IMR-90 (cell line): ENCODE measurements around the gene PPP1R14B. TPM values are rescaled to one million over a fixed set of nuclear protein-coding genes. Genes with fewer than 3 reads are reported as not detected.

Source experiments
- ATAC-seq: fragments of 200-7000 bp; cut with Tn5 transposase; 2 replicates; pipeline ENCODE4 v1.9.1; 2020; ENCODE audit warnings: low read depth, mild to moderate bottlenecking, moderate library complexity
- BruUV-seq: library from RNA; stranded (reverse); fragments of 400-500 nt; replicated peaks from 2 replicates; lab custom pipeline; 2021; lab: Mats Ljungman, UMichigan
- CTCF ChIA-PET: fragments of 300-600 bp; formaldehyde crosslinking; extraction: SDS; loops from one replicate; lab custom pipeline; 2021; ENCODE audit warnings: antibody characterized with exemption; lab: Yijun Ruan, JAX
- POLR2A ChIA-PET: fragments of 300-600 bp; sonication (Branson Sonifier 250); formaldehyde crosslinking; loops from one replicate; lab custom pipeline; 2022; ENCODE audit warnings: antibody characterized with exemption; ENCODE audit not compliant: unreplicated experiment; lab: Charles Lee
- DNase-seq: peaks from one replicate; pipeline ENCODE4 v3.0.0; 2013
- H2AFZ ChIP-seq: replicated peaks from 2 replicates; pipeline ENCODE3; 2013; ENCODE audit warnings: low read length, mild to moderate bottlenecking; ENCODE audit not compliant: poor library complexity
- H2AK5ac ChIP-seq: 2 replicates; pipeline ENCODE4 v1.6.1; 2013; ENCODE audit warnings: low read depth, low read length, inconsistent platforms
- H2AK9ac ChIP-seq: replicated peaks from 2 replicates; pipeline ENCODE3; 2013; ENCODE audit warnings: mild to moderate bottlenecking, low read depth, low read length, moderate library complexity; ENCODE audit not compliant: poor library complexity
- H2BK120ac ChIP-seq: 2 replicates; pipeline ENCODE4 v1.6.1; 2013; ENCODE audit warnings: low read depth, low read length, inconsistent platforms
- H2BK15ac ChIP-seq: 3 replicates; pipeline ENCODE4 v1.6.1; 2013; ENCODE audit warnings: low read depth, low read length, inconsistent platforms
- H2BK20ac ChIP-seq: 2 replicates; pipeline ENCODE4 v1.6.1; 2013; ENCODE audit warnings: low read depth, mild to moderate bottlenecking, inconsistent platforms, low read length, moderate library complexity
- H2BK5ac ChIP-seq: 2 replicates; pipeline ENCODE4 v1.6.1; 2013; ENCODE audit warnings: mild to moderate bottlenecking, low read depth, low read length, inconsistent platforms; ENCODE audit not compliant: poor library complexity, severe bottlenecking
- H3K14ac ChIP-seq: replicated peaks from 2 replicates; pipeline ENCODE4 v1.6.1; 2013; ENCODE audit warnings: low read depth, low read length, inconsistent platforms
- H3K18ac ChIP-seq: 2 replicates; pipeline ENCODE4 v1.6.1; 2013; ENCODE audit warnings: low read depth, low read length, control low read depth
- H3K23ac ChIP-seq: 2 replicates; pipeline ENCODE4 v1.6.1; 2013; ENCODE audit warnings: low read depth, low read length, inconsistent platforms
- H3K27ac ChIP-seq: 2 replicates; pipeline ENCODE4 v1.5.1; 2013; ENCODE audit warnings: mild to moderate bottlenecking, control low read depth, low read length; ENCODE audit not compliant: insufficient read depth
- H3K27me3 ChIP-seq: 2 replicates; pipeline ENCODE4 v1.6.1; 2013; ENCODE audit warnings: low read length; ENCODE audit not compliant: control insufficient read depth, insufficient read depth
- H3K36me3 ChIP-seq: 2 replicates; pipeline ENCODE4 v1.6.1; 2013; ENCODE audit warnings: low read length, mixed read lengths; ENCODE audit not compliant: control insufficient read depth, insufficient read depth
- H3K4ac ChIP-seq: 2 replicates; pipeline ENCODE4 v1.6.1; 2013; ENCODE audit warnings: low read depth, low read length, inconsistent platforms
- H3K4me1 ChIP-seq: 2 replicates; pipeline ENCODE4 v1.6.1; 2013; ENCODE audit warnings: low read length, mixed read lengths; ENCODE audit not compliant: control insufficient read depth, insufficient read depth
- H3K4me2 ChIP-seq: 2 replicates; pipeline ENCODE4 v1.6.1; 2013; ENCODE audit warnings: low read depth, mild to moderate bottlenecking, control low read depth, low read length, moderate library complexity
- H3K4me3 ChIP-seq: 2 replicates; pipeline ENCODE4 v1.5.1; 2013; ENCODE audit warnings: low read depth, mild to moderate bottlenecking, control low read depth, low read length, moderate library complexity; ENCODE audit not compliant: insufficient read depth
- H3K56ac ChIP-seq: 2 replicates; pipeline ENCODE4 v1.6.1; 2013; ENCODE audit warnings: low read length, inconsistent platforms; ENCODE audit not compliant: insufficient read depth; ENCODE audit errors: extremely low read depth
- H3K79me1 ChIP-seq, 2 experiments: 2 replicates each; pipeline ENCODE4 v1.6.1; 2013; ENCODE audit warnings: low read length in 2 of 2, inconsistent platforms in 1 of 2, low read depth in 1 of 2
- H3K9ac ChIP-seq: 2 replicates; pipeline ENCODE4 v1.6.1; 2013; ENCODE audit warnings: low read depth, low read length, control low read depth
- H3K9me1 ChIP-seq: 2 replicates; pipeline ENCODE4 v1.6.1; 2013; ENCODE audit warnings: low read length, inconsistent platforms; ENCODE audit not compliant: insufficient read depth
- H3K9me3 ChIP-seq: 2 replicates; pipeline ENCODE4 v1.6.1; 2013; ENCODE audit warnings: low read length; ENCODE audit not compliant: control insufficient read depth, insufficient read depth
- H4K20me1 ChIP-seq: 2 replicates; pipeline ENCODE4 v1.6.1; 2013; ENCODE audit warnings: low read length, inconsistent platforms; ENCODE audit not compliant: insufficient read depth
- H4K5ac ChIP-seq: 2 replicates; pipeline ENCODE4 v1.6.1; 2013; ENCODE audit warnings: mild to moderate bottlenecking, low read depth, low read length, control low read depth
- H4K8ac ChIP-seq, 2 experiments: 2 replicates each; pipeline ENCODE4 v1.6.1; 2013; ENCODE audit warnings: low read depth in 2 of 2, low read length in 2 of 2, control low read depth in 1 of 2, inconsistent platforms in 1 of 2
- H4K91ac ChIP-seq: 2 replicates; pipeline ENCODE4 v1.6.1; 2013; ENCODE audit warnings: low read depth, low read length, inconsistent platforms; ENCODE audit not compliant: insufficient read depth
- BHLHE40 ChIP-seq: fragments of 150-350 bp; IDR thresholded peaks from 2 replicates; pipeline ENCODE4 v1.6.1; 2016; ENCODE audit warnings: mild to moderate bottlenecking, low read depth, low read length
- CHD1 ChIP-seq: IDR thresholded peaks from 2 replicates; pipeline ENCODE4 v1.6.1; 2012; ENCODE audit warnings: low read depth, low read length, improper control_type of control experiment
- MXI1 ChIP-seq: IDR thresholded peaks from 2 replicates; pipeline ENCODE4 v1.6.1; 2012; ENCODE audit warnings: low read depth, mild to moderate bottlenecking, low read length, moderate library complexity, borderline replicate concordance
- NFE2L2 ChIP-seq: fragments of 150-350 bp; IDR thresholded peaks from 2 replicates; pipeline ENCODE4 v1.6.1; 2016; ENCODE audit warnings: low read depth, mild to moderate bottlenecking, low read length
- POLR2A ChIP-seq: IDR thresholded peaks from 2 replicates; pipeline ENCODE4 v1.6.1; 2012; ENCODE audit warnings: mild to moderate bottlenecking, low read depth, low read length
- SMC3 ChIP-seq: fragments of 150-350 bp; IDR thresholded peaks from 2 replicates; pipeline ENCODE4 v1.6.1; 2016; ENCODE audit warnings: low read depth, mild to moderate bottlenecking, antibody characterized with exemption, low read length, moderate library complexity
- WGBS, 2 experiments: methylation state at CpG; one replicate each; pipeline versions ENCODE4 v1.1.5 to v1.1.7; 2013; ENCODE audit warnings: missing lambda C conversion rate in 2 of 2; ENCODE audit not compliant: insufficient read length in 1 of 2; ENCODE audit errors: extremely low coverage in 2 of 2; 5-methylcytosine and 5-hydroxymethylcytosine counted together
- dilution Hi-C: fragments of 300-500 bp; cut with HindIII; formaldehyde crosslinking; loops from one replicate; pipeline ENCODE4 v1.14.3; 2018; ENCODE audit warnings: low sequenced_read_pairs; ENCODE audit not compliant: unreplicated experiment
- in situ Hi-C: fragments of 300-500 bp; cut with MboI; formaldehyde crosslinking; loops from 3 replicates; pipeline ENCODE4 v1.14.3; 2019; ENCODE audit warnings: low sequenced_read_pairs, inconsistent platforms, mixed read lengths
- intact Hi-C: fragments of 100-400 bp; cut with micrococcal nuclease; formaldehyde crosslinking; loops from 2 replicates; pipeline ENCODE4 v1.10.0; 2022
- polyA plus RNA-seq, 3 experiments: library from polyadenylated mRNA; depleted of rRNA; stranded (reverse); fragments of >200 nt; gene quantifications; 2 replicates each; pipeline ENCODE4 v1.2.3, GENCODE V29; 2012; ENCODE audit warnings: low replicate concordance in 1 of 3
- total RNA-seq: library from RNA; depleted of rRNA; stranded (reverse); fragments of >200 nt; gene quantifications from 2 replicates; pipeline ENCODE4 v1.2.3, GENCODE V29; 2012
- TF ChIP-seq, protein P1 (sequence below): fragments of 150-350 bp; IDR thresholded peaks from 2 replicates; pipeline ENCODE4 v1.6.1; 2017; ENCODE audit warnings: mild to moderate bottlenecking, antibody characterized with exemption, low read length, low read depth

The PPP1R14B gene
- total and polyA plus RNA-seq, 2 of the 4 experiments (the other 2 are of a cell fraction), result 176 to 257 TPM

DNA sequence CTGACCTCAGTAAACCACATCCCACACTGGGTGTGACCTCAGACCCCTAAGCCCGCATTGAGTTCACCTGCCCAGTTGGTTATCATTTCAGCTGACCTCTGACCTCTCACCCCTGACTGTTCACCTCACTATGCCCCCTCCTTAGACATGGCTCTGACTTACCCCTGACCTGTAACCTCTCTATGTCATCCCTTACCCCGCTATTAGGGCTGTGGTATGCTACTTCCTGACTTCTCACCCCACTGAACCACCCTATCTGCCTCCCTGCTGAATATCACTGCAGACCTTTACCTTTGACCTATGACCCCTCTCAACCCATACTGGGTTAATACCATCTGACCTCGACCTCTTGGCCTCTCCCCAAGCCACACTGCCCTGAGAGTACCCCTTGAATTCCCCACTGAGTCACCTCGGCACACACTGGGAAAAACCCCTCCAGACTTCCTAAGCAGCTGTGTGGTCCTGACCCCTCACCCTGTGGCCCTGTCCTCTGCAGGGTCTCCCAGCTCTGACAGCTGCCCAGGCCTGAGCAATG, 12.9 kb upstream of the PPP1R14B start:
- dilution Hi-C loops, result no loop called here
- ATAC-seq (no peak), DNase-seq (no peak)
- Histone ChIP-seq H2AK9ac (peak overlapping the region; percentile 65), H4K5ac (no peak overlapping the region), H2BK5ac (no peak overlapping the region), H3K14ac (no peak overlapping the region), H2AFZ (no peak overlapping the region), H2BK20ac (no peak overlapping the region), H3K4me2 (no peak overlapping the region), H4K91ac (no peak overlapping the region), H4K20me1 (no peaks in the 10 kb centered on the region), H2BK15ac (no peak overlapping the region), H2BK120ac (no peak overlapping the region), H3K9me1 (0 out of 2 replicates have a peak, but pooled peaks cover 5% of the 10 kb centered on the region), H3K79me1 (peaks cover 7 to 50% of the 10 kb centered on the region in 2 experiments; a peak in 2 of 4 replicates), H3K4me1 (peaks cover 9% of the 10 kb centered on the region), H3K23ac (no peak overlapping the region), H3K4ac (no peak overlapping the region), H4K8ac (no peak overlapping the region), H3K36me3 (peaks cover 67% of the 10 kb centered on the region), H3K27me3 (no peaks in the 10 kb centered on the region), H3K56ac (no peak overlapping the region), H3K9ac (no peak overlapping the region), H3K18ac (no peak overlapping the region), H3K27ac (no peak overlapping the region), H2AK5ac (no peak overlapping the region), H3K9me3 (no peaks in the 10 kb centered on the region), H3K4me3 (no peak overlapping the region)
- BruUV-seq, result no TSS peak
- no peak for TF ChIP-seq BHLHE40
- TF ChIP-seq CHD1, result no peak
- no peak for TF ChIP-seq POLR2A
- no peak for TF ChIP-seq NFE2L2
- TF ChIP-seq SMC3, result no peak
- TF ChIP-seq MXI1, result no peak
- TF ChIP-seq, protein P1, sequence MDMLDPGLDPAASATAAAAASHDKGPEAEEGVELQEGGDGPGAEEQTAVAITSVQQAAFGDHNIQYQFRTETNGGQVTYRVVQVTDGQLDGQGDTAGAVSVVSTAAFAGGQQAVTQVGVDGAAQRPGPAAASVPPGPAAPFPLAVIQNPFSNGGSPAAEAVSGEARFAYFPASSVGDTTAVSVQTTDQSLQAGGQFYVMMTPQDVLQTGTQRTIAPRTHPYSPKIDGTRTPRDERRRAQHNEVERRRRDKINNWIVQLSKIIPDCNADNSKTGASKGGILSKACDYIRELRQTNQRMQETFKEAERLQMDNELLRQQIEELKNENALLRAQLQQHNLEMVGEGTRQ, result no peak
- in situ Hi-C loops, result no loop called here
- ChIA-PET POLR2A (no interaction called here), CTCF (no interaction called here)
- WGBS, 2 experiments, result 100% methylated on average over 1 of the region's 4 CpGs; no CpG with 5 or more reads in 1 of the 2 experiments
- intact Hi-C loops, result no loop called here
